HepG2 (cell line): Measurements from ENCODE around the gene IFITM10. TPM values are rescaled to one million over a fixed set of nuclear protein-coding genes. Genes with fewer than 3 reads are reported as not detected.

Experiments used
- BATF2 ChIP-seq: sonication (generic); formaldehyde crosslinking; IDR thresholded peaks from 2 replicates; pipeline ENCODE4 v1.8.0; 2022; ENCODE audit warnings: mild to moderate bottlenecking, missing genetic modification reagents, moderate library complexity
- FOXC1 ChIP-seq: sonication (generic); formaldehyde crosslinking; IDR thresholded peaks from 2 replicates; pipeline ENCODE4 v1.8.0; 2022; ENCODE audit warnings: mild to moderate bottlenecking, missing genetic modification reagents, borderline replicate concordance
- HMGXB4 ChIP-seq, 2 experiments: sonication (generic) in 1 of 2; formaldehyde crosslinking in 1 of 2; IDR thresholded peaks; 2 replicates each; pipeline versions ENCODE4 v1.4.0 to v1.6.1; 2018 to 2020; ENCODE audit warnings: missing genetic modification reagents in 2 of 2, borderline replicate concordance in 1 of 2, low read depth in 1 of 2, mild to moderate bottlenecking in 1 of 2, missing biosample characterization in 1 of 2
- MEIS1 ChIP-seq: sonication (generic); formaldehyde crosslinking; IDR thresholded peaks from 2 replicates; pipeline ENCODE4 v1.9.0; 2021; ENCODE audit warnings: mild to moderate bottlenecking, missing genetic modification reagents, moderate library complexity, borderline replicate concordance
- MTA1 ChIP-seq: sonication (generic); formaldehyde crosslinking; IDR thresholded peaks from 2 replicates; pipeline ENCODE4 v1.4.0; 2020; ENCODE audit warnings: missing genetic modification reagents, mild to moderate bottlenecking, borderline replicate concordance
- MXD4 ChIP-seq: IDR thresholded peaks from 2 replicates; pipeline ENCODE4 v1.6.1; 2016; ENCODE audit warnings: mild to moderate bottlenecking, missing biosample characterization, missing genetic modification reagents
- NFYC ChIP-seq: IDR thresholded peaks from 2 replicates; pipeline ENCODE4 v1.6.1; 2016; ENCODE audit warnings: missing genetic modification reagents, missing compliant biosample characterization
- SOX5 ChIP-seq: IDR thresholded peaks from 2 replicates; pipeline ENCODE4 v1.6.1; 2016; ENCODE audit warnings: borderline replicate concordance
- SRSF4 ChIP-seq: fragments of 200-400 bp; formaldehyde crosslinking; IDR thresholded peaks from one replicate; pipeline ENCODE4 v1.6.1; 2018; ENCODE audit warnings: mild to moderate bottlenecking, low read depth, low read length, moderate library complexity; ENCODE audit not compliant: poor library complexity, severe bottlenecking
- ZNF17 ChIP-seq: sonication (generic); formaldehyde crosslinking; IDR thresholded peaks from 2 replicates; pipeline ENCODE4 v1.5.0; 2020; ENCODE audit warnings: mild to moderate bottlenecking, missing genetic modification reagents
- ZNF335 ChIP-seq: sonication (generic); formaldehyde crosslinking; IDR thresholded peaks from 2 replicates; pipeline ENCODE4 v1.4.0; 2020; ENCODE audit warnings: missing genetic modification reagents
- ZNF44 ChIP-seq: sonication (generic); formaldehyde crosslinking; IDR thresholded peaks from 2 replicates; pipeline ENCODE4 v1.5.1; 2020; ENCODE audit warnings: mild to moderate bottlenecking, missing genetic modification reagents
- ZNF564 ChIP-seq: sonication (generic); formaldehyde crosslinking; IDR thresholded peaks from 2 replicates; pipeline ENCODE4 v1.8.1; 2023; ENCODE audit warnings: mild to moderate bottlenecking, missing genetic modification reagents
- ZNF574 ChIP-seq: sonication (generic); formaldehyde crosslinking; IDR thresholded peaks from 2 replicates; pipeline ENCODE4 v1.4.0; 2020; ENCODE audit warnings: missing genetic modification reagents
- ZNF703 ChIP-seq: sonication (generic); formaldehyde crosslinking; IDR thresholded peaks from 2 replicates; pipeline ENCODE4 v1.5.1; 2020; ENCODE audit warnings: missing genetic modification reagents, mild to moderate bottlenecking, moderate library complexity, borderline replicate concordance
- ZNF777 ChIP-seq: sonication (generic); formaldehyde crosslinking; IDR thresholded peaks from 2 replicates; pipeline ENCODE4 v1.4.0; 2020; ENCODE audit warnings: missing genetic modification reagents
- ZNF792 ChIP-seq: IDR thresholded peaks from 2 replicates; pipeline ENCODE4 v1.6.1; 2016
- polyA plus RNA-seq, 8 experiments: library from polyadenylated mRNA; depleted of rRNA in 3 of 8; stranded (reverse) in 7 of 8; unstranded in 1 of 8; fragments of >200 nt; fragmentation: Illumina TruSeq in 4 of 8; extraction: Trizol in 4 of 8; gene quantifications; 2 replicates each; pipeline versions ENCODE4 v1.2.1 to v1.2.3, GENCODE V29; 2011 to 2016; ENCODE audit warnings: low read depth in 4 of 8, missing spikeins in 1 of 8, mixed read lengths in 1 of 8; ENCODE audit not compliant: insufficient read depth in 1 of 8
- total RNA-seq, 5 experiments: library from RNA; depleted of rRNA; stranded (reverse); fragments of >200 nt; fragmentation: Illumina TruSeq; extraction: Trizol; gene quantifications; 2 replicates each; pipeline ENCODE4 v1.2.3, GENCODE V29; 2016; ENCODE audit warnings: low read depth in 1 of 5
- TF ChIP-seq, protein P1 (sequence below): IDR thresholded peaks from 2 replicates; pipeline ENCODE4 v1.6.1; 2016; ENCODE audit warnings: low read depth, missing genetic modification reagents, missing compliant biosample characterization

IFITM10 gene
- total and polyA plus RNA-seq, 2 of the 13 experiments (the other 11 are each of a cell fraction or from before 2014, with no cell fraction given): 0.09 to 0.13 TPM

DNA sequence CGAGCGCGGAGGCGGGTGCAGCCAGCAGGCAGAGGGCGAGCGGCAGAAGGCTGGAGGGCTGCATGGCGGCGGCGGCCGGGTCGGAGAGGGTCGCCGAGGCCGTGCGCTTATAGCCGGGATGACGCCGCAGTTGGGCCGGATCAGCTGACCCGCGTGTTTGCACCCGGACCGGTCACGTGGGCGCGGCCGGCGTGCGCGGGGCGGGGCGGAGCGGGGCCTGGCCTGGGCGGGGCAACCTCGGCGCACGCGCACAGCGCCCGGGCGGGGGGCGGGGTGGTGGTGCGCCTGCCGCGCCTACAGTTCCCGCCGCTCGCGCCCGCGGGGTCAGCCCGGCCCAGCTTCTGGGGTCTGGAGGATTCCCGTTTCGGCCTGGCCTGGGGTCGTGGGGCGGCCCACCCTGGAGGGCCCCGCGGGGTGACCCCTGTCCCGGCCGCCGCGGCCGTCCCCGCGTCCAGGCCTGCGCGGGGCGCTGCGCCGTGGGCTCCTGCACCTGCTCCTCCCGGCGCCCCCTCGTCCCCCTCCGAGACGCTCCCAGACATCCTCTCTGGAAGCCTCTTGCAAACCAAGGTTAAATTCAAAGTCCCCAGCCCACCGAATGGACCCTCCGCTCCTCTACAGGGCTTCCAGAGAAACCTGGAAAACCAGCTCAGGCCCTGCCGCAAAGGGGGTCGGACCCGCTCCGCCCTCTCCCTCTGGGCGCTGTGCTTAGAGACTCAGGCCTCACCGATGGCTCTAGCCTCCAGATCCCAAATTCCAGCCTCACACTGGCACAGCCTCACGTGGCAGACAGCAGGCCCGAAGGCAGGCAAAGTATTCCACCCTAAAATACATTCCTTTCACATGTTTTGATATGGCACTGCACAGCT, 13.6 kb upstream of the IFITM10 start, which contains the start of gene CTSD (continued):
- no peak for TF ChIP-seq BATF2 (CRISPR knock-in tag)
- TF ChIP-seq ZNF335 (CRISPR knock-in tag): no peak
- no peak for TF ChIP-seq FOXC1
- no peak for TF ChIP-seq MEIS1 (CRISPR knock-in tag)
- no peak for TF ChIP-seq ZNF792
- peak; percentile 82 for TF ChIP-seq MXD4 (CRISPR knock-in tag)
- peak; percentile 56 for TF ChIP-seq ZNF574 (CRISPR knock-in tag)
- no peak for TF ChIP-seq MTA1 (CRISPR knock-in tag)
- no peak for TF ChIP-seq SRSF4
- TF ChIP-seq, protein P1, sequence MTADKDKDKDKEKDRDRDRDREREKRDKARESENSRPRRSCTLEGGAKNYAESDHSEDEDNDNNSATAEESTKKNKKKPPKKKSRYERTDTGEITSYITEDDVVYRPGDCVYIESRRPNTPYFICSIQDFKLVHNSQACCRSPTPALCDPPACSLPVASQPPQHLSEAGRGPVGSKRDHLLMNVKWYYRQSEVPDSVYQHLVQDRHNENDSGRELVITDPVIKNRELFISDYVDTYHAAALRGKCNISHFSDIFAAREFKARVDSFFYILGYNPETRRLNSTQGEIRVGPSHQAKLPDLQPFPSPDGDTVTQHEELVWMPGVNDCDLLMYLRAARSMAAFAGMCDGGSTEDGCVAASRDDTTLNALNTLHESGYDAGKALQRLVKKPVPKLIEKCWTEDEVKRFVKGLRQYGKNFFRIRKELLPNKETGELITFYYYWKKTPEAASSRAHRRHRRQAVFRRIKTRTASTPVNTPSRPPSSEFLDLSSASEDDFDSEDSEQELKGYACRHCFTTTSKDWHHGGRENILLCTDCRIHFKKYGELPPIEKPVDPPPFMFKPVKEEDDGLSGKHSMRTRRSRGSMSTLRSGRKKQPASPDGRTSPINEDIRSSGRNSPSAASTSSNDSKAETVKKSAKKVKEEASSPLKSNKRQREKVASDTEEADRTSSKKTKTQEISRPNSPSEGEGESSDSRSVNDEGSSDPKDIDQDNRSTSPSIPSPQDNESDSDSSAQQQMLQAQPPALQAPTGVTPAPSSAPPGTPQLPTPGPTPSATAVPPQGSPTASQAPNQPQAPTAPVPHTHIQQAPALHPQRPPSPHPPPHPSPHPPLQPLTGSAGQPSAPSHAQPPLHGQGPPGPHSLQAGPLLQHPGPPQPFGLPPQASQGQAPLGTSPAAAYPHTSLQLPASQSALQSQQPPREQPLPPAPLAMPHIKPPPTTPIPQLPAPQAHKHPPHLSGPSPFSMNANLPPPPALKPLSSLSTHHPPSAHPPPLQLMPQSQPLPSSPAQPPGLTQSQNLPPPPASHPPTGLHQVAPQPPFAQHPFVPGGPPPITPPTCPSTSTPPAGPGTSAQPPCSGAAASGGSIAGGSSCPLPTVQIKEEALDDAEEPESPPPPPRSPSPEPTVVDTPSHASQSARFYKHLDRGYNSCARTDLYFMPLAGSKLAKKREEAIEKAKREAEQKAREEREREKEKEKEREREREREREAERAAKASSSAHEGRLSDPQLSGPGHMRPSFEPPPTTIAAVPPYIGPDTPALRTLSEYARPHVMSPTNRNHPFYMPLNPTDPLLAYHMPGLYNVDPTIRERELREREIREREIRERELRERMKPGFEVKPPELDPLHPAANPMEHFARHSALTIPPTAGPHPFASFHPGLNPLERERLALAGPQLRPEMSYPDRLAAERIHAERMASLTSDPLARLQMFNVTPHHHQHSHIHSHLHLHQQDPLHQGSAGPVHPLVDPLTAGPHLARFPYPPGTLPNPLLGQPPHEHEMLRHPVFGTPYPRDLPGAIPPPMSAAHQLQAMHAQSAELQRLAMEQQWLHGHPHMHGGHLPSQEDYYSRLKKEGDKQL (CRISPR knock-in tag): no peak
- TF ChIP-seq ZNF703 (CRISPR knock-in tag): 0 out of 2 replicates have a peak, but pooled peaks have one; percentile 71
- no peak for TF ChIP-seq NFYC (CRISPR knock-in tag)
- TF ChIP-seq ZNF17 (CRISPR knock-in tag): no peak
- TF ChIP-seq ZNF44 (CRISPR knock-in tag): no peak
- no peak for TF ChIP-seq ZNF777 (CRISPR knock-in tag)
- 0 out of 2 replicates have a peak, but pooled peaks have one; percentile 24 for TF ChIP-seq SOX5 (CRISPR knock-in tag)
- peak in 1 of 2 experiments; percentile 51; a peak in 2 of 4 replicates for TF ChIP-seq HMGXB4 (CRISPR knock-in tag; IDR thresholded peaks at IDR 0.05; ENCODE audit: borderline replicate concordance in 1 of 2, low read depth in 1 of 2)
- TF ChIP-seq ZNF564 (CRISPR knock-in tag): no peak
